T-cell (primary cell): Measurements from ENCODE around the gene CCDC54. TPM values are rescaled to one million over a fixed set of nuclear protein-coding genes. Genes with fewer than 3 reads are reported as not detected.

Source experiments
- ATAC-seq, 4 experiments: fragments of 200-7000 bp in 3 of 4; fragments of 150-1000 bp in 1 of 4; cut with Tn5 transposase; replicated peaks in 1 of 4; 1 replicate in 3 of 4; 2 replicates in 1 of 4; pipeline ENCODE4 v1.10.0; 2021; ENCODE audit warnings: moderate library complexity in 3 of 4, mild to moderate bottlenecking in 2 of 4, moderate number of reproducible peaks in 1 of 4
- CTCF ChIA-PET, 2 donors: fragments of 300-600 bp; sonication (Branson Sonifier 250); formaldehyde crosslinking; loops; one replicate each; lab custom pipeline; 2022; ENCODE audit warnings: antibody characterized with exemption in 2 of 2; lab: Charles Lee
- POLR2A ChIA-PET, 2 donors: fragments of 300-600 bp; sonication (Branson Sonifier 250); formaldehyde crosslinking; loops; one replicate each; lab custom pipeline; 2022; ENCODE audit warnings: antibody characterized with exemption in 2 of 2; lab: Charles Lee
- DNase-seq, 35 experiments: peaks; one replicate each; pipeline versions ENCODE4 v3.0.0 to v3.0.0-alpha.2; 2013 to 2023
- H3K27ac ChIP-seq: one replicate; pipeline ENCODE4 v1.5.1; 2013; ENCODE audit warnings: low read length
- H3K27me3 ChIP-seq, 2 experiments: replicated peaks in 1 of 2; 1 replicate in 1 of 2; 2 replicates in 1 of 2; pipeline versions ENCODE4 v1.6.1 to v1.7.0; 2013; ENCODE audit warnings: low read length in 1 of 2, mixed read lengths in 1 of 2; ENCODE audit not compliant: control insufficient read depth in 2 of 2, insufficient read depth in 2 of 2; ENCODE audit errors: extremely low read depth in 1 of 2
- H3K36me3 ChIP-seq, 2 donors: 1 replicate in 1 of 2; 2 replicates in 1 of 2; pipeline versions ENCODE4 v1.6.1 to v1.7.0; 2013; ENCODE audit warnings: low read length in 1 of 2; ENCODE audit not compliant: control insufficient read depth in 2 of 2, insufficient read depth in 1 of 2; ENCODE audit errors: extremely low read depth in 1 of 2
- H3K4me1 ChIP-seq, 2 experiments: 1 replicate in 1 of 2; 2 replicates in 1 of 2; pipeline versions ENCODE4 v1.6.1 to v1.7.0; 2013; ENCODE audit warnings: low read length in 2 of 2, mixed read lengths in 1 of 2; ENCODE audit not compliant: insufficient read depth in 2 of 2, control insufficient read depth in 1 of 2; ENCODE audit errors: extremely low read depth in 1 of 2
- H3K4me3 ChIP-seq, 2 donors: 1 replicate in 1 of 2; 2 replicates in 1 of 2; pipeline versions ENCODE4 v1.5.1 to v1.7.0; 2013; ENCODE audit warnings: mild to moderate bottlenecking in 2 of 2, low read length in 1 of 2, moderate library complexity in 1 of 2; ENCODE audit not compliant: control insufficient read depth in 1 of 2; ENCODE audit errors: extremely low read depth in 1 of 2
- H3K9me3 ChIP-seq: 2 replicates; pipeline ENCODE4 v1.7.0; 2013
- H3K27ac Mint-ChIP-seq, 2 donors: one replicate each; pipeline ENCODE4 v1.8.0; 2020 to 2021; ENCODE audit warnings: mild to moderate bottlenecking in 2 of 2, mixed read lengths in 2 of 2
- H3K27me3 Mint-ChIP-seq, 2 donors: one replicate each; pipeline ENCODE4 v1.8.0; 2021 to 2022; ENCODE audit warnings: mixed read lengths in 2 of 2
- H3K36me3 Mint-ChIP-seq: one replicate; pipeline ENCODE4 v1.8.0; 2021; ENCODE audit warnings: mixed read lengths
- H3K4me1 Mint-ChIP-seq, 3 donors: one replicate each; pipeline ENCODE4 v1.8.0; 2020 to 2022; ENCODE audit warnings: mixed read lengths in 3 of 3, mild to moderate bottlenecking in 1 of 3
- H3K4me3 Mint-ChIP-seq, 3 donors: one replicate each; pipeline ENCODE4 v1.8.0; 2020 to 2022; ENCODE audit warnings: mild to moderate bottlenecking in 3 of 3, mixed read lengths in 3 of 3, moderate library complexity in 3 of 3
- H3K9me3 Mint-ChIP-seq, 3 donors: one replicate each; pipeline ENCODE4 v1.8.0; 2020 to 2022; ENCODE audit warnings: mixed read lengths in 3 of 3
- WGBS: methylation state at CpG from one replicate; pipeline ENCODE4 v1.1.5; 2013; ENCODE audit warnings: missing lambda C conversion rate; ENCODE audit not compliant: insufficient coverage; 5-methylcytosine and 5-hydroxymethylcytosine counted together
- total RNA-seq, 35 experiments: library from RNA in 6 of 35; stranded (reverse) in 6 of 35; fragments of 120-200 nt in 1 of 35; gene quantifications; one replicate each; pipeline versions ENCODE4 v1.2.1 to v1.2.4 and lab custom pipeline; 2013 to 2026

The CCDC54 gene
- total RNA-seq, 5 donors from 2014 or later (not counting 1 experiment from before 2014, with no cell fraction given), result not detected

- CTCF ChIA-PET, result no interaction called here
- H3K9me3 Mint-ChIP-seq, result no peaks in the 10 kb centered on the region
- no peak overlapping the region for H3K4me3 Mint-ChIP-seq
- Histone ChIP-seq H3K4me3 (no peak overlapping the region), H3K27ac (no peak overlapping the region), H3K9me3 (no peaks in the 10 kb centered on the region), H3K36me3 (no peaks in the 10 kb centered on the region), H3K27me3 (no peaks in the 10 kb centered on the region), H3K4me1 (no peaks in the 10 kb centered on the region)
- peaks cover 7 to 11% of the 10 kb centered on the region in 2 donors for H3K27me3 Mint-ChIP-seq
- DNase-seq (no peak), ATAC-seq (no peak)
- no peaks in the 10 kb centered on the region for H3K4me1 Mint-ChIP-seq
- H3K36me3 Mint-ChIP-seq, result no peaks in the 10 kb centered on the region
- no CpG with 5 or more reads among the region's 4 CpGs for WGBS
- POLR2A ChIA-PET, result no interaction called here
- no peak overlapping the region for H3K27ac Mint-ChIP-seq
These were observed 5.4 kb downstream of the CCDC54 start for GRCh38 chr3:107382631-107383030.

- Histone ChIP-seq H3K9me3 (no peaks in the 10 kb centered on the region), H3K36me3 (no peaks in the 10 kb centered on the region), H3K4me1 (no peaks in the 10 kb centered on the region), H3K27me3 (no peaks in the 10 kb centered on the region), H3K4me3 (no peak overlapping the region), H3K27ac (no peak overlapping the region)
- no peak for ATAC-seq
- Mint-ChIP-seq H3K27ac (no peak overlapping the region), H3K36me3 (no peaks in the 10 kb centered on the region), H3K9me3 (no peaks in the 10 kb centered on the region), H3K4me3 (no peak overlapping the region), H3K27me3 (peaks cover 7 to 8% of the 10 kb centered on the region in 2 donors), H3K4me1 (no peaks in the 10 kb centered on the region)
- 100% methylated on average over 1 of the region's 2 CpGs for WGBS
- CTCF ChIA-PET, result no interaction called here
- POLR2A ChIA-PET, result no interaction called here
- no peak for DNase-seq
These were observed 7.2 kb downstream of the CCDC54 start for GRCh38 chr3:107384428-107384827.

- Histone ChIP-seq H3K27me3 (no peaks in the 10 kb centered on the region), H3K36me3 (no peaks in the 10 kb centered on the region), H3K27ac (no peak overlapping the region), H3K4me1 (no peaks in the 10 kb centered on the region), H3K4me3 (no peak overlapping the region), H3K9me3 (no peaks in the 10 kb centered on the region)
- no peak for ATAC-seq
- ChIA-PET CTCF (interaction anchor here (0.5 kb wide), 2 partner anchors 355 to 931 kb away, joined by 3 read pairs; no protein-coding TSS in a partner anchor), POLR2A (no interaction called here)
- no CpG with 5 or more reads among the region's 2 CpGs for WGBS
- no peaks in the 10 kb centered on the region for H3K36me3 Mint-ChIP-seq
- no peak overlapping the region for H3K27ac Mint-ChIP-seq
- H3K27me3 Mint-ChIP-seq, result peaks cover 7 to 8% of the 10 kb centered on the region in 2 donors
- H3K4me3 Mint-ChIP-seq, result no peak overlapping the region
- no peaks in the 10 kb centered on the region for H3K4me1 Mint-ChIP-seq
- H3K9me3 Mint-ChIP-seq, result no peaks in the 10 kb centered on the region
- DNase-seq, result no peak
These were observed 7.7 kb downstream of the CCDC54 start for GRCh38 chr3:107384907-107385306.

DNA sequence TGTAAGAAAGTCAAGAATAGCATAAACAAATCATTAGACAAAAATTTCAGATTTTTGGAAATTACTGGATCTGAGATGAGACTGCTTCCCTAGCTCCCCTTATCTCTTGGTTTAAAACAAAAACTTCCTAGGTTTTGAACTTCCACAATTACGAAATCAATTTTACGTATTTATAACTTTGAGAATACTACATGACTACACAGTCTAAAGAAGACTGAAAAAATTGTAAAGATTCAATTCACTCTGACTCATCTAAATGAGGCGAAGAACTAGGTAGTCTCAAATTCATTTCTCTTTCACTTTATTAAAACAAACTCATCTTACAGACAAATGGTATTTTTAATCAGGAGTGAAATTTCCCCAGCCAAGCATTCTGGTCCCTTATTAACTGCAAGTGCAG, 10.3 kb downstream of the CCDC54 start:
- Histone ChIP-seq H3K4me1 (no peaks in the 10 kb centered on the region), H3K4me3 (no peak overlapping the region), H3K36me3 (no peaks in the 10 kb centered on the region), H3K9me3 (no peaks in the 10 kb centered on the region), H3K27me3 (no peaks in the 10 kb centered on the region), H3K27ac (no peak overlapping the region)
- Mint-ChIP-seq H3K27me3 (peaks cover 0 to 5% of the 10 kb centered on the region in 2 donors), H3K9me3 (no peaks in the 10 kb centered on the region), H3K4me1 (no peaks in the 10 kb centered on the region), H3K27ac (no peak overlapping the region), H3K36me3 (no peaks in the 10 kb centered on the region), H3K4me3 (no peak overlapping the region)
- ATAC-seq (no peak), DNase-seq (no peak)
- POLR2A ChIA-PET, result no interaction called here
- no CpG with 5 or more reads among the region's 3 CpGs for WGBS
- CTCF ChIA-PET, result no interaction called here

DNA sequence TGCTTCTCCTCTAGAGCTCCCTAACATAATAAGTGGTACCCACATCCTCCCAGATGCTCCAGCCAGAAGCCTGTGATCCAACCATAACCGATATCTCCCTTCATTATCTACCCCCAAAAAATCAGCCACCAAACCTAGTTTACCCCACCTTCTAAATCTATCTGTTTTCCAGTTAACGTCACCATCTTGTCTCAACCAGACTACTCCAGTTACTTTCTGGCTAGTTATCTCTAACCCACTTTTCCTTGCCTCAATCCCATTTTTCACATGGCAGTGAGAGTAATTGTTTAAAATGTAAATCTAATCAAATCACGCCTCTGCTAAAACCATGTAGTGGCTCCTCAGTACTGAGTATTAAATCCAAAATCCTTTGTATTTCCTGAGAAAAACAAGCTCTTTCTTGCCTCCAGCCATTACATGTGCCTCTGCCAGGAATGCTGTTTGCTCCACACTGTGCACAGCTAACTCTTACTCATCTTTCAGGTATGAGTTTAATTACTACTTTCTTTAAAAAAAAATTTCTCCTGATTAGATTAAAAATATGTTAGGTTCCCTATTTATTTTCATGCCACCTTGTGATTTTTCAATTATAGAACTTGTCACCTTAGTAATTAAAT, 15.4 kb downstream of the CCDC54 start:
- no peaks in the 10 kb centered on the region for H3K9me3 ChIP-seq
- H3K36me3 ChIP-seq, result no peaks in the 10 kb centered on the region
- no peaks in the 10 kb centered on the region for H3K4me1 ChIP-seq
- no peak overlapping the region for H3K27ac ChIP-seq
- Mint-ChIP-seq H3K27ac (no peak overlapping the region), H3K9me3 (no peaks in the 10 kb centered on the region), H3K36me3 (no peaks in the 10 kb centered on the region), H3K4me3 (no peak overlapping the region), H3K27me3 (peaks cover 4 to 6% of the 10 kb centered on the region in 2 donors), H3K4me1 (no peaks in the 10 kb centered on the region)
- 92% methylated on average over 2 of the region's 3 CpGs for WGBS
- H3K27me3 ChIP-seq, result no peaks in the 10 kb centered on the region
- ATAC-seq (no peak), DNase-seq (no peak)
- no peak overlapping the region for H3K4me3 ChIP-seq
- CTCF ChIA-PET, result interaction anchor here in 1 of 2 donors (0.6 kb wide), 1 partner anchor 142 kb away, joined by 3 read pairs; no protein-coding TSS in a partner anchor
- POLR2A ChIA-PET, result no interaction called here

DNA sequence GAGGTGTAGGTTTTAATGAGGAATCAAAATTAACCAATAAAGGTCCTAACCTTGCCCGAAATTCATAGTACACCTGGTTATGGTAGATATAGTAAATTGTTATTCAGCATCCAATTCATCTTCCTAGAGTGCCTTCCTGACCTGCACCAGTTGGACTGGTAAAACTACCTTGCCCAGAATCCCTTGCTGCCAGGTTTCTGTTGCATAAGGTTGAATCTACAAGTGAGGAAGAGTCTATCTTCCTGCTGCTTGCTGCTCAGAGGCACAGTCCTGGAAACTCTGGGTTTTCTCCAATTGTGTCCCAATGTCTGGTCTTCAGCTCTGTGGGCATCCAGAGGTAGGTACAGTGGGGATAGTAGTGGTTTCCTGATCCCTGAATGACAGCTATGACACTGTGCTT, 17.3 kb downstream of the CCDC54 start:
- no peaks in the 10 kb centered on the region for H3K4me1 Mint-ChIP-seq
- no peak for ATAC-seq
- no peaks in the 10 kb centered on the region for H3K36me3 Mint-ChIP-seq
- H3K27me3 Mint-ChIP-seq, result peaks cover 4 to 10% of the 10 kb centered on the region in 2 donors
- ChIA-PET POLR2A (no interaction called here), CTCF (no interaction called here)
- Histone ChIP-seq H3K4me3 (no peak overlapping the region), H3K9me3 (no peaks in the 10 kb centered on the region), H3K27ac (no peak overlapping the region), H3K27me3 (no peaks in the 10 kb centered on the region), H3K36me3 (no peaks in the 10 kb centered on the region), H3K4me1 (no peaks in the 10 kb centered on the region)
- H3K9me3 Mint-ChIP-seq, result no peaks in the 10 kb centered on the region
- DNase-seq, result no peak
- no peak overlapping the region for H3K4me3 Mint-ChIP-seq
- no CpG with 5 or more reads among the region's 1 CpG for WGBS
- H3K27ac Mint-ChIP-seq, result no peak overlapping the region
